CD4-positive, alpha-beta T cell treated with Interleukin-21 for 1 hour (primary cell): ENCODE results near the gene BMP7.
"Not testable (repeated sequence)": the region's sequence is repeated elsewhere in the genome, so short reads cannot be mapped to it uniquely, and the experiment has no call there.

Experiments
- DNase-seq: peaks from one replicate; pipeline ENCODE4 v3.0.0-alpha.2; 2020

BMP7 gene

GRCh38 chr20:57264908-57265335, 1.5 kb downstream of the BMP7 start:
- DNase-seq: not testable (repeated sequence)

GRCh38 chr20:57263801-57264792, 2.3 kb downstream of the BMP7 start:
- no peak for DNase-seq

DNA sequence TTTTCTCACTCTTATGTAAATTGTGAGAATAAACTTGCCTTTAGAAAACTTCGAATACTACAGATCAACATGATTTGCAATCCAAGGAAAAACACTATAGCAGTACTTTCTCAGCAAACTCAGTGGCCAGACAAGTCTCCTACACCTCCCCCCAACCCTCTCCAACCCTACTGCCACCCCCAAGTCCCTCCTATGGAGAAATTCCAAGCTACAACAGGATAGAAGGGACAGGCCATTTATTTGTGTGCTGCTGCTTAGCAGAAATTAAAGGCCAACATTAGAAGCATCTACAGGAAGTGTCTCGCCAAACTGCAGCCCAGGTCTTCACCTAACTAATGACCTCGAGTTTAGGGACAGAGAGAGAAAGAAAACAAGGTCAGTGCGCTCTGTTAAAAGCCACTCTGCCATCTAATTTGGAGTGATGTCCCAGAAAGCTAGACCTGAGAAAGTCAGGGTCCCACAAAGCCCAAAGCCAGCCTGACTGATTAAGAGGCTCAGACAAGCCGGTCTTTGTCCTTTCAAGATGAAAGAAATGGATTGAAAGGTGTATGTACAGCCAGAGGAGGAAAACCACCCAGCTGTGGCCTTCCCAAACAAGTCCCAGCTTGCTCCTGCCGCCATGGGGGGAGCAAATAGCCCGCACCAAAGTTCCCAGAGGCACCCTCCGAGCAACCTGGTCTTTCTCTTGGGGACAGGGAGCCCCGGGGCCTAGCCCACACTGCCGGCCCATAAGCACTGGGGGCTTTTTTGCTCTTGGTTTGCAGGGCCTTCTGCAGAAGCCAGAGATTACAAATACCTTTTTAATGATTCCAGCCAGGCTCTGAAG, 3.4 kb downstream of the BMP7 start:
- DNase-seq: no peak

- DNase-seq: no peak
These were observed 4.1 kb downstream of the BMP7 start for GRCh38 chr20:57262301-57262700.

GRCh38 chr20:57261457-57262251, 4.8 kb downstream of the BMP7 start:
- DNase-seq: no peak

DNA sequence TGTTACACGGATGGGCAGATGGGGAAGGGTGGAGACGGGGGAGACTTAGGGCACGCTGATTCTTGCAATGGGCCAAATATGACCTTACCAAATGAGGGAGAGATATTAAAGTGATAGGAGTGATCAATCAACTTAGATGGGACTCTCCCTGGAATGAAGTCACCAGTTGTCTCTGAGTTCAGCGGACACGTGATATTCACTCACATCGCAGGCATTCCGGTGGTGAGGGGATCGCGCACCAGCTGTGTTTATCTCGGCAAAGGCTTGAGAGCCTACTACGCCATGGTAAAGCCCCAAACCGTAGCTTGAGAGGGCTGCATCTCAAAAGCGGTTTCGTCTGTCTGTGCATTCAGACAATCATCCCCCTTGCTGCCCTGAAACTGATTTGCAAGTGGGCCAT, 5.5 kb downstream of the BMP7 start:
- no peak for DNase-seq

DNA sequence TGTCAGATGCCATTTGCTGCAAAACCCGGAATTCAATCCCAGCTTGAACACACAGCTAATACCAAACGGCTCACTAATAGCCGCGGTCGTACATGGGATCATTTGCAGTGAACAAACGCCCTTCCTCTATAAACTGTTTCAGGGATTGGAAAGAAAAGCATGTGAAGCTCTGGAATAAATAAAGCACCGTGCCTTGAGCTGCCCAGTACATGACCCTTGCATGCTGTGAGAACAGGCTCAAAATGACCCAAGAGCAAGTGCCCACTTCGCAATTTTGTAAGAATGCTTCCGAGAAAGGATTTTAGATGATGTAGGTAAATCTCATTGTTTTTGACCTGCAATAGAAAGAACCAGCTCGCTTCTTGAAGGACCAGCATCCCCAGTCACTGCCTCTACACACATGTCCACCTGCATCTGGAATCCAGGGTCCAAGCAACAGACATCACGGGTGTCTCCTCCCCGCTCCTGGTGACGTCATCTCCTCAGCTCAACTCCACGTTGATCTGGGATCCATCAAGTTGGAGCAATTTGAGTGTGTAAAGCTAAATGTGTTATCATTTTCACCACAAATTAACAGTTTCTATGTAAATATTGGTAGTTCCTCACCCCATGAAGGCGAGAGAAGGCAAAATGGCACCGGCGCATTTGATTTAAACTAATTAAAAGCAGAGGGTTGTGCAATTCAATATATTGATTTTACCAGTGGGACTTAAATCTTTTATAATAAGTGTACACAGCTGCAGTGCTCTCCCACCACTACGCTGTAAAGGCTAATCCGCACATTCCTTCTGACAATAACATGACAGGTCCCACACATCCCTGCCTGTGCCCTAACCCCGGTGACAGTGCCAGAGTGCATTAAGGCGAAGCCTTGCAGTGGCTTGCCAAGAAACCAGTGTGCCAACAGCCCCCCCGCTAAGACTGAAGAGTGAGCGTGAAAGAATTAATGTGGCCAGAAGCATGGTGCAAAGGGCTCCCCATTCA, 6.2 kb downstream of the BMP7 start:
- no peak for DNase-seq

GRCh38 chr20:57259121-57259937, 7.1 kb downstream of the BMP7 start:
- DNase-seq: no peak

DNA sequence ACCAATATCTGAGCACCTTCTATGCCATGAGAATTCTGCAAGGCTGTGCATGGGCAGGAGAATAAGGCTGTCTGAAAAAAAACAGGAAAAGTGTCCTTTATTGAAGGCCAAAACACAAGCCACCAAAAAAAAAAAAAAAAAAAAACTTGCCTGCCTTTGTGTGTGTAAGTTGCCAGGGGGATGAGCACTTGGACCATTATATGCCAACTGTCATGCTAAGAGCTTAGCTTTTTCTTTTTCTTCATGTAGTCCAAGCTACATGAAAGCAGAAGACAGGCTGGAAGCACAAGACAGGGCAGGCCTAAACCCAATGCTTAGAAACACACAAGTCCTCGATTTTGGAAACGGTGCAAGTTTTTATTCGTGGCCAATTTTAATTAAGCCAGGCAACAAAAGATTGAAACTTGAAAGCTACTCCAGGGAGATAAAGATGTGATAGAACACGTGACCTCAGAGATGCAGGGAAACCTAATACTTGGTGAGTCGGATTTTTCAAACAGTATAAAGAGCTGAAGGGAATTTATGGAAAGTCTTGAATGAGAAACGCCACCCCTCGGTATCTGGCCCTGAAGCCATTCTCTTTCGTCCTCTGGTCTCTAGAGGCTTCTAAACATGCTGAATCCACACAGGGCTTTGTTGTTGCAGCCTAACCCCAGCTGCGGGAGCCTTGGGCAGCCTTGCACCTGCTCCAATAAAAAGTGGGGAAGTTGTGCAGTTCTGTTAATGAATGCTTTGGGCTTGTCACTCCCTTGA, 8.6 kb downstream of the BMP7 start:
- no peak for DNase-seq

GRCh38 chr20:57256908-57257307, 9.5 kb downstream of the BMP7 start:
- no peak for DNase-seq

DNA sequence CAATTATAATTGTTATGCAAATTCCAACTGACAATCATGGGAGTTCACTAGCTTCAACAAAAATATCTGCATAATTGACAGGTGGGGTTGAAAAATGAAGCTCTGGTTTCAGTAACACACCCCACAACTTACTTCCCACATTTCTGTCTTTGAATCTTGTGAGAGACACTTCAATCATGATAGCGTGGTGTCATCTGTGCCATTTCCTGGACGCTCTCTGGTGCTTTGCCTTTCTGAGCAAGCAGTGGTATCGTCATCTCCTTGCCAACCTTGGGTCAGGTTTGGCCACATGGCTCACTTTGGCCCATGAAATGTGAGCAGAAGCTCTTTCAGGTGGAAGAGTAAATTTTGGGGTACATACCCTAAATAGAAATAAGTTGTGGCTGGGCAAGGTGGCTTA, 10.2 kb downstream of the BMP7 start:
- DNase-seq: no peak

- no peak for DNase-seq
These were observed 11.3 kb downstream of the BMP7 start for GRCh38 chr20:57255183-57255582.

GRCh38 chr20:57252559-57253162, 13.8 kb downstream of the BMP7 start:
- no peak for DNase-seq

DNA sequence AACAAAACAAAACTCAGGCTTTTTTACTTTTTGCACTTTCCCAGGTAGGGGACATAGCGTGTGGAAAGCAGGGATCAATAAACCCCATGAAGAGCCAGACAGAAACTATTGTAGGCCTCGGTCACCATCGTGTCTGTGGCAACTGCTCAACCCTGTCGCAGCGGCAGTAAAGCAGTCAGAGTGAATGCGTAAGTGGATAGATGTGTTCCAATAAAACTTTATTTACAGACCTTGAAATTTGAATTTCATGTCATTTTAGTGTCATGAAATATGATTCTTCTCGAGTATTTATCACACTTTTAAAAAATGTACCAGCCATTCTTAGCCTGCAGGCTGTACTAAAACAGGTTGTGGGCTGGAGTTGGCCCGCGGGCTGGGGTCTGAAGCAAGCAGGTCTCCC, 14.5 kb downstream of the BMP7 start:
- DNase-seq: no peak

DNA sequence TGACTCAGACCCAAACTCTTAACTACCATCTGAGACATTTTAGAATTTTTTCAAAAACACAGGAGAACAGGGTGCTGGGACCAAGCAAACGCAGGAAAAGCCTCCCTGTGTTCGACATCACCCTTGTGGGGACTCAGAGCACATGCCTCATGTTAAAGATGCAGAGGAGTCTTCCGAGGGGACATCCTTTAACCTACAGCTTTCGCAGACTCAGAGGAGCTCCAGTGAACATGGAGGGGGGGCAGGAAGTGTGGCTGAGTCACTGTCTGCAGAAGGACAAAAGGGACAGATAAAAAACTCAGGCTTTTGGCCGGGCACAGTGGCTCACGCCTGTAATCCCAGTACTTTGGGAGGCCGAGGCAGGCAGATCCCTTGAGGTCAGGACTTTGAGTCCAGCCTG, 15.1 kb downstream of the BMP7 start:
- no peak for DNase-seq

- DNase-seq: no peak
These were observed 15.7 kb downstream of the BMP7 start for GRCh38 chr20:57250607-57251343.

GRCh38 chr20:57249772-57250171, 16.7 kb downstream of the BMP7 start:
- DNase-seq: no peak

GRCh38 chr20:57249073-57249472, 17.4 kb downstream of the BMP7 start:
- no peak for DNase-seq
